A549 (cell line): ENCODE results near the gene KEL. TPM values are rescaled to one million over a fixed set of nuclear protein-coding genes. Genes with fewer than 3 reads are reported as not detected.

Experiments
- ATAC-seq, 2 experiments: fragments of 200-7000 bp in 1 of 2; fragments of >200 bp in 1 of 2; cut with Nextera tagmentation in 1 of 2; cut with Tn5 transposase in 1 of 2; 3 replicates each; pipeline versions ENCODE4 v1.8.0 to v1.9.1; 2018 to 2020; ENCODE audit warnings: mild to moderate bottlenecking in 1 of 2, moderate library complexity in 1 of 2
- CTCF ChIA-PET: fragments of 300-600 bp; sonication (Branson Sonifier 250); formaldehyde crosslinking; extraction: SDS; loops from one replicate; lab custom pipeline; 2021; ENCODE audit warnings: antibody characterized with exemption, inconsistent platforms; lab: Yijun Ruan, JAX
- POLR2A ChIA-PET: fragments of 350-600 bp; formaldehyde crosslinking; extraction: SDS; loops from one replicate; lab custom pipeline; 2021; ENCODE audit warnings: antibody characterized with exemption, inconsistent platforms; lab: Yijun Ruan, JAX
- DNase-seq, 2 experiments: peaks; one replicate each; pipeline versions ENCODE4 v3.0.0 to v3.0.0-alpha.2; 2011 to 2016; ENCODE audit warnings: low read depth in 1 of 2, low spot score in 1 of 2
- FAIRE-seq: peaks from 2 replicates; lab custom pipeline; 2011; peaks lifted over from hg19 to GRCh38; lab: Jason Lieb, UNC
- H3K27ac ChIP-seq, 2 experiments: fragments of >200 bp; sonication (Bioruptor Twin); formaldehyde crosslinking; 3 replicates each; pipeline ENCODE4 v1.5.1; 2016 to 2017
- H3K4me1 ChIP-seq: fragments of >200 bp; sonication (Bioruptor Twin); formaldehyde crosslinking; 3 replicates; pipeline ENCODE4 v1.6.1; 2016
- H3K4me2 ChIP-seq: fragments of >200 bp; sonication (Bioruptor Twin); formaldehyde crosslinking; 3 replicates; pipeline ENCODE4 v1.6.1; 2016
- H3K4me3 ChIP-seq: fragments of >200 bp; sonication (Bioruptor Twin); formaldehyde crosslinking; 3 replicates; pipeline ENCODE4 v1.5.1; 2016
- H3K9me3 ChIP-seq: fragments of >200 bp; sonication (Bioruptor Twin); formaldehyde crosslinking; 3 replicates; pipeline ENCODE4 v1.6.1; 2016
- BCL3 ChIP-seq: fragments of >200 bp; sonication (Bioruptor Twin); formaldehyde crosslinking; IDR thresholded peaks from 3 replicates; pipeline ENCODE4 v1.6.1; 2016
- BHLHE40 ChIP-seq: IDR thresholded peaks from 2 replicates; pipeline ENCODE4 v1.6.1; 2012; ENCODE audit warnings: low read depth, low read length, inconsistent platforms
- CBX2 ChIP-seq: fragments of 200-600 bp; sonication (generic); IDR thresholded peaks from 2 replicates; pipeline ENCODE4 v1.6.1; 2016; ENCODE audit warnings: low read depth, mild to moderate bottlenecking, borderline replicate concordance
- CEBPB ChIP-seq, 2 experiments: fragments of >200 bp in 1 of 2; sonication (Bioruptor Twin) in 1 of 2; formaldehyde crosslinking in 1 of 2; IDR thresholded peaks; 2 replicates each; pipeline ENCODE4 v1.6.1; 2012 to 2016
- CHD2 ChIP-seq: fragments of 150-350 bp; IDR thresholded peaks from 2 replicates; pipeline ENCODE4 v1.6.1; 2014; ENCODE audit warnings: low read length; ENCODE audit not compliant: partially characterized antibody
- CHD4 ChIP-seq: fragments of 200-600 bp; sonication (generic); IDR thresholded peaks from 2 replicates; pipeline ENCODE4 v1.6.1; 2016; ENCODE audit warnings: antibody characterized with exemption, mild to moderate bottlenecking, borderline replicate concordance
- FOXS1 ChIP-seq: fragments of 250-450 bp; sonication (Bioruptor Pico); IDR thresholded peaks from 2 replicates; pipeline ENCODE4 v1.5.0; 2020; ENCODE audit warnings: mild to moderate bottlenecking, moderate library complexity
- GATA3 ChIP-seq: IDR thresholded peaks from 2 replicates; pipeline ENCODE4 v1.6.1; 2012; ENCODE audit warnings: borderline replicate concordance
- HMGXB4 ChIP-seq: fragments of 250-450 bp; sonication (Bioruptor Pico); IDR thresholded peaks from 2 replicates; pipeline ENCODE4 v1.5.0; 2021; ENCODE audit warnings: mild to moderate bottlenecking, moderate library complexity, borderline replicate concordance
- JUN ChIP-seq, 2 experiments: fragments of >200 bp; sonication (Bioruptor Twin); formaldehyde crosslinking; IDR thresholded peaks; 2 replicates in 1 of 2; 3 replicates in 1 of 2; pipeline ENCODE4 v1.6.1; 2016 to 2017
- JUNB ChIP-seq: fragments of >200 bp; sonication (Bioruptor Twin); formaldehyde crosslinking; IDR thresholded peaks from 2 replicates; pipeline ENCODE4 v1.6.1; 2016
- KDM1A ChIP-seq: fragments of 200-600 bp; sonication (generic); IDR thresholded peaks from 2 replicates; pipeline ENCODE4 v1.6.1; 2016; ENCODE audit warnings: low read depth, mild to moderate bottlenecking
- MAFK ChIP-seq: fragments of 450-650 bp; IDR thresholded peaks from 2 replicates; pipeline ENCODE4 v1.6.1; 2014; ENCODE audit not compliant: partially characterized antibody
- MAZ ChIP-seq: fragments of 150-350 bp; IDR thresholded peaks from 2 replicates; pipeline ENCODE4 v1.6.1; 2014; ENCODE audit warnings: antibody characterized with exemption, low read depth, low read length, borderline replicate concordance
- POLR2AphosphoS2 ChIP-seq: conservative IDR thresholded peaks from 2 replicates; pipeline ENCODE4 v1.6.1; 2012; ENCODE audit warnings: low read length, improper control_type of control experiment, inconsistent platforms
- RAD21 ChIP-seq, 2 experiments: fragments of >200 bp in 1 of 2; sonication (Bioruptor Twin) in 1 of 2; formaldehyde crosslinking in 1 of 2; IDR thresholded peaks in 1 of 2; conservative IDR thresholded peaks in 1 of 2; 2 replicates in 1 of 2; 3 replicates in 1 of 2; pipeline ENCODE4 v1.6.1; 2012 to 2018; ENCODE audit warnings: inconsistent platforms in 1 of 2
- RFX5 ChIP-seq: fragments of 450-650 bp; IDR thresholded peaks from 2 replicates; pipeline ENCODE4 v1.7.1; 2014; ENCODE audit warnings: antibody characterized with exemption, mild to moderate bottlenecking, moderate library complexity
- RNF2 ChIP-seq: fragments of 200-600 bp; sonication (generic); IDR thresholded peaks from 2 replicates; pipeline ENCODE4 v1.6.1; 2016; ENCODE audit warnings: low read depth, mild to moderate bottlenecking, antibody characterized with exemption, moderate library complexity, borderline replicate concordance
- SREBF2 ChIP-seq: fragments of 450-650 bp; IDR thresholded peaks from 2 replicates; pipeline ENCODE4 v1.6.1; 2014; ENCODE audit warnings: mild to moderate bottlenecking, moderate library complexity
- TFCP2L1 ChIP-seq: fragments of 250-450 bp; sonication (Bioruptor Pico); IDR thresholded peaks from 2 replicates; pipeline ENCODE4 v1.5.0; 2021; ENCODE audit warnings: mild to moderate bottlenecking
- WGBS: methylation state at CpG from one replicate; pipeline ENCODE4 v1.1.6; 2017; ENCODE audit errors: missing lambda C conversion rate; 5-methylcytosine and 5-hydroxymethylcytosine counted together
- polyA plus RNA-seq, 4 experiments: library from polyadenylated mRNA; depleted of rRNA in 3 of 4; stranded (reverse); fragments of >200 nt; fragmentation: RNase III in 1 of 4; extraction: RNeasy Plus Mini Kit Qiagen cat#74134 plus additional on column Dnase treatment in 1 of 4; gene quantifications; 2 replicates in 3 of 4; 3 replicates in 1 of 4; pipeline ENCODE4 v1.2.3, GENCODE V29; 2011 to 2017
- TF ChIP-seq, protein P1 (sequence below): fragments of 150-350 bp; IDR thresholded peaks from 2 replicates; pipeline ENCODE4 v1.6.1; 2014; ENCODE audit warnings: low read depth, mild to moderate bottlenecking, low read length

KEL gene
- polyA plus RNA-seq, 2 of the 4 experiments (the other 2 are of a cell fraction): 0.14 TPM; not detected in 1

DNA sequence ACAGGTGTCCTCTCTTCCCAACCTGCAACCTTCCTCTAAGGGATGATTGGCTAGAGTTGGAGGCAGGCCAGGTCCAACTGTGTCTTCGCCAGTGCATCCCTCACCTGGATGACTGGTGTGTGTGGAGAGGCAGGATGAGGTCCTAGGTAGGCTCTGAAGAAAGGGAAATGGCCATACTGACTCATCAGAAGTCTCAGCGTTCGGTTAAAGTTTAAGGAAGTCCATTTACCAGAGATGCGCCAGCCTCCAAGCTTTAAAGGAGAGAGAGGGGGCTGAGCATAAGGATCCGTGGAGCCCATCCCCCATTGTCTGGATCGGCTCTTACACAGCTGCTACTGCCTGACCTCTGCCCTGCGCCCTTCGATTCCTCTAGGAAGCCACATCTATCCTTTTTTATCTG, 4.4 kb downstream of the KEL start:
- FAIRE-seq: no peak
- no peak overlapping the region for H3K27ac ChIP-seq
- no peak for DNase-seq
- no peak overlapping the region for H3K4me3 ChIP-seq
- WGBS: 22% methylated on average over 8 of the region's 8 CpGs
- H3K4me2 ChIP-seq: no peak overlapping the region
- CTCF ChIA-PET: no interaction called here
- no peak for ATAC-seq
- no peaks in the 10 kb centered on the region; the same call in 2 of the 3 replicates for H3K9me3 ChIP-seq
- POLR2A ChIA-PET: no interaction called here
- TF ChIP-seq KDM1A: no peak
- no peak for TF ChIP-seq CEBPB (IDR thresholded peaks at IDR 0.05)
- no peak for TF ChIP-seq CHD2
- TF ChIP-seq MAZ: no peak
- TF ChIP-seq FOXS1 (CRISPR knock-in tag): no peak
- no peak for TF ChIP-seq BHLHE40
- no peak for TF ChIP-seq JUNB
- TF ChIP-seq BCL3: no peak
- TF ChIP-seq POLR2AphosphoS2: no peak
- no peak for TF ChIP-seq SREBF2
- no peak for TF ChIP-seq HMGXB4 (CRISPR knock-in tag)
- no peak for TF ChIP-seq GATA3
- TF ChIP-seq, protein P1, sequence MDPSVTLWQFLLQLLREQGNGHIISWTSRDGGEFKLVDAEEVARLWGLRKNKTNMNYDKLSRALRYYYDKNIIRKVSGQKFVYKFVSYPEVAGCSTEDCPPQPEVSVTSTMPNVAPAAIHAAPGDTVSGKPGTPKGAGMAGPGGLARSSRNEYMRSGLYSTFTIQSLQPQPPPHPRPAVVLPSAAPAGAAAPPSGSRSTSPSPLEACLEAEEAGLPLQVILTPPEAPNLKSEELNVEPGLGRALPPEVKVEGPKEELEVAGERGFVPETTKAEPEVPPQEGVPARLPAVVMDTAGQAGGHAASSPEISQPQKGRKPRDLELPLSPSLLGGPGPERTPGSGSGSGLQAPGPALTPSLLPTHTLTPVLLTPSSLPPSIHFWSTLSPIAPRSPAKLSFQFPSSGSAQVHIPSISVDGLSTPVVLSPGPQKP: no peak
- TF ChIP-seq CBX2: no peak
- TF ChIP-seq JUN (IDR thresholded peaks at IDR 0.05): no peak
- H3K4me1 ChIP-seq: 0 out of 3 replicates have a peak, but pooled peaks cover 6% of the 10 kb centered on the region

DNA sequence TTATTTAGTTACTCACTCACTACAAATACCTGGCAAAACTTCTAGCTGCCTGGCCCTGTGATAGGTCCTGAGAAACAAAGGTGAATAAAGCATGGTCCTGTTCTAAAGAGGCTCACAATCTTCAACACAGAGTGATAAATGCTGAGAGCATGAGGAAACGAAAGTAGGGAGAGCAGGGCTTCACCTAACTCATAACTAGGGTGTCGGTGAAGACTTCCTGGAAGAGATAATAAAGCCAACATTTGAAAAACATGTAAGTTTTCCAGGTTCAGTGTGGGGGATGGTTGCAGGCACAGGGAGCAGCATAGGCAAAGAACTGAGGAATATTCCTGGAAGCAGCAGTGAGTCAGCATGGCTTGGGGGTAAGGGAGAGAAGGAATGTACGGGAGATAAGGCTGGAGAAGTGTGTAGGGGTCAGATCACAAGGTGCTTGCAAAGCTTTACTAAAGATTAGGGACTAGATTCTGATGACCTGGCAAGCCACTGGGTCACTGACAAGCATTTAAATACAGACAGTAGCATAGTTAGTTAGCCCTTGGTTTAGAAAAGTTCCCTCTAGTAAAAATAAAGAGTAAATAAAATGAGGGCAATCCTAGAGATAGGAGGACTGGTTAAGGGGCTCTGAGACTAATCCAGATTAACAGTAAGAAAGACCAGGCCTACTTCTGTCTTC, 5.1 kb downstream of the KEL start:
- no peak for FAIRE-seq
- Histone ChIP-seq H3K4me2 (peak overlapping the region; percentile 41; the same call in 1 of the 3 replicates), H3K27ac (no peak overlapping the region; a peak in 1 of 6 replicates)
- TF ChIP-seq KDM1A (no peak), MAFK (no peak), TFCP2L1 (no peak), RNF2 (no peak)
- TF ChIP-seq, all 56 proteins: peak for 0
- Histone ChIP-seq H3K4me1 (0 out of 3 replicates have a peak, but pooled peaks cover 6% of the 10 kb centered on the region), H3K4me3 (no peak overlapping the region), H3K9me3 (no peaks in the 10 kb centered on the region; the same call in 2 of the 3 replicates)
- peak; percentile 46 to 54; a peak in 3 of 6 replicates for ATAC-seq
- 6% methylated on average over 3 of the region's 3 CpGs for WGBS
- CTCF ChIA-PET: no interaction called here
- POLR2A ChIA-PET: no interaction called here
- peak; percentile 8 to 18 for DNase-seq

- Histone ChIP-seq H3K27ac (no peak overlapping the region), H3K4me3 (no peak overlapping the region), H3K9me3 (no peaks in the 10 kb centered on the region; the same call in 2 of the 3 replicates), H3K4me2 (no peak overlapping the region), H3K4me1 (0 out of 3 replicates have a peak, but pooled peaks cover 6% of the 10 kb centered on the region)
- DNase-seq: no peak
- POLR2A ChIA-PET: no interaction called here
- no peak for TF ChIP-seq RFX5
- no peak for TF ChIP-seq CHD4
- TF ChIP-seq KDM1A: no peak
- TF ChIP-seq RAD21 (conservative IDR thresholded peaks at IDR 0.05 in 1 of 2, IDR thresholded peaks at IDR 0.05 in 1 of 2): no peak
- no peak for TF ChIP-seq BHLHE40
- no peak for FAIRE-seq
- CTCF ChIA-PET: no interaction called here
- no peak for ATAC-seq
Observed at GRCh38 chr7:142954680-142955268, 7.4 kb downstream of the KEL start.
